ENCODE measurements around the gene KIAA1671. TPM values are rescaled to one million over a fixed set of nuclear protein-coding genes. Genes with fewer than 3 reads are reported as not detected.

KIAA1671 gene
- total RNA-seq, 1 donor from 2014 or later = 28.5 TPM

DNA sequence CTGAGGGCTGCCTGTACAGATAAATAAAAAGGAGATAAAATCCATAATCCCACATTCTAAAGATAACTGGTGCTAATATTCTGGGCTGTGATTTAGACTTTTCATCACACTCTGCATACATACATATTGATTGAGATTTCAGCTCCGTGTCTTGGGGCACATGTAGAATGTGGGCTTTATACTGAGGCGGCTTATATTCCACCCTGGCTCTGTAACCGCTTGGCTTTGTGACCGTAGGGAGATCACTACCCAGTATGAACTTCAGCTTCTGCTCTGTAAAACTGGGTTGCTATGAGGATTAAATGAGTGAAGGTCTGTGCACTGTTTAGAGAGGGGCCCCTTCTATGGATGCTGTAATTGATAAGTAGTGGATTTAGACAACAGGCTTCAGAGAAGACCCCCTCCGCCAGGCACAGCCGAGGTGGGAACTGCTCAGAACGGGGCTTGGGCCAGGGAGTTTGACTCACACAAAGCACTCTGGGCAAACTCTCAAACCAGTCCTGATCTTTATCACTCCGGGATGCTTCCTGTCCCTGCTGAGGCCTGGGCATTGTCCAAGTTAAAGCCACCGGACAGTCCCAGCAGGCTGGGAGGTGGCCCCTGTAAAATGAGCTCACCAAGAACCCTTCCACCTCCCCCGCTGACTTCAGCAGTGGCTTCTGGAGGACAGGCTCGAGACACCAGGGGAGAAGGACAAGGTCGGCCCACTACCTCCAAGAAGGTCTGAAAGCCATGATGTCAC lies 17.2 kb downstream of the KIAA1671 start:
- H3K27me3 Mint-ChIP-seq (ENCODE audit: low read depth) = no peaks in the 10 kb centered on the region
- TF ChIP-seq, protein P1, sequence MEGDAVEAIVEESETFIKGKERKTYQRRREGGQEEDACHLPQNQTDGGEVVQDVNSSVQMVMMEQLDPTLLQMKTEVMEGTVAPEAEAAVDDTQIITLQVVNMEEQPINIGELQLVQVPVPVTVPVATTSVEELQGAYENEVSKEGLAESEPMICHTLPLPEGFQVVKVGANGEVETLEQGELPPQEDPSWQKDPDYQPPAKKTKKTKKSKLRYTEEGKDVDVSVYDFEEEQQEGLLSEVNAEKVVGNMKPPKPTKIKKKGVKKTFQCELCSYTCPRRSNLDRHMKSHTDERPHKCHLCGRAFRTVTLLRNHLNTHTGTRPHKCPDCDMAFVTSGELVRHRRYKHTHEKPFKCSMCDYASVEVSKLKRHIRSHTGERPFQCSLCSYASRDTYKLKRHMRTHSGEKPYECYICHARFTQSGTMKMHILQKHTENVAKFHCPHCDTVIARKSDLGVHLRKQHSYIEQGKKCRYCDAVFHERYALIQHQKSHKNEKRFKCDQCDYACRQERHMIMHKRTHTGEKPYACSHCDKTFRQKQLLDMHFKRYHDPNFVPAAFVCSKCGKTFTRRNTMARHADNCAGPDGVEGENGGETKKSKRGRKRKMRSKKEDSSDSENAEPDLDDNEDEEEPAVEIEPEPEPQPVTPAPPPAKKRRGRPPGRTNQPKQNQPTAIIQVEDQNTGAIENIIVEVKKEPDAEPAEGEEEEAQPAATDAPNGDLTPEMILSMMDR (IDR thresholded peaks at IDR 0.05) = no peak
- no peaks in the 10 kb centered on the region for H3K9me3 Mint-ChIP-seq (ENCODE audit: low read depth)
- H3K4me3 Mint-ChIP-seq (ENCODE audit: unreplicated experiment) = no peak overlapping the region
- H3K36me3 Mint-ChIP-seq (ENCODE audit: low read depth) = no peaks in the 10 kb centered on the region
- no peak for DNase-seq (ENCODE audit: low spot score)
- H3K27ac Mint-ChIP-seq (ENCODE audit: unreplicated experiment) = peak overlapping the region; percentile 83
- H3K4me1 Mint-ChIP-seq (ENCODE audit: low read depth) = peaks cover 48% of the 10 kb centered on the region

DNA sequence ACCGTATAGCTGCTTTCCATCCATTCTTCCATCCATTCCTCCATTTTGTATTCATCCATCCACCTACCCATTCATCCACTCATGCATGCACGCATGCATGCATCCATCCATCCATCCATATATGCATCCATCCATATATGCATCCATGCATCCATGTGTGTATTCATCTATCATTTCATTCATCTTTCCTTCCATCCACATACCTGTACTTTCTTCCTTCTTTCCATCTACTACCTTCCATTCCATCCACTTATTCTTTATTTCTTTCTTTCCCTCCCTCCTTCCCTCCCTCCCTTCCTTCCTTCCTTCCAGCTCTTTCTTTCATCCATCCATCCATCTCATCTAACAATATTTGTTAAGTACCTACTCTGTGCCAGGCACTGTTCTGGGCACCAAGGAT lies 19.9 kb downstream of the KIAA1671 start:
- no peaks in the 10 kb centered on the region for H3K27me3 Mint-ChIP-seq (ENCODE audit: low read depth)
- TF ChIP-seq, protein P1 (IDR thresholded peaks at IDR 0.05) = no peak
- no peak overlapping the region for H3K27ac Mint-ChIP-seq (ENCODE audit: unreplicated experiment)
- no peaks in the 10 kb centered on the region for H3K36me3 Mint-ChIP-seq (ENCODE audit: low read depth)
- peaks cover 57% of the 10 kb centered on the region for H3K4me1 Mint-ChIP-seq (ENCODE audit: low read depth)
- H3K4me3 Mint-ChIP-seq (ENCODE audit: unreplicated experiment) = no peak overlapping the region
- no peaks in the 10 kb centered on the region for H3K9me3 Mint-ChIP-seq (ENCODE audit: low read depth)
- DNase-seq (ENCODE audit: low spot score) = no peak

DNA sequence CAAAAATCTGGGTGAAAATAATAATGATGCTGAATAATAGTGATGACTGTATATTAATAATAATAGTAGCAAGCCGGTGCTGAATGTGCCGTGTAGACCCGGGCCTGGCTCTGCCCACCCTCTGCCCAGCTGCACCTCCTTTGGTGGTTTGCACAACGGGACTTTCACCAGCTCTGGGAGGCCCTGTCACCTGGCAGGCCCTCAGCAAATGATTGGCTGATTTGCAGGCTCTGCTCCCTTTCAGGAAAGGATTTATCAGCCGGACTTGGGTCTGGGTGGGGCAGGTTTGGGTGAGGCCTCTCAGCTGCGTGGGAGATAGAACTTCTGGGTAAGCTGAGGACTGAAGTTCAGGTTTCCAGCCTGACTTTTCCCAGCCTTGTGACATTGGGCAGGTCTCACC lies 21.4 kb downstream of the KIAA1671 start:
- Mint-ChIP-seq H3K4me1 (ENCODE audit: low read depth) (peaks cover 52% of the 10 kb centered on the region), H3K27me3 (ENCODE audit: low read depth) (no peaks in the 10 kb centered on the region), H3K27ac (ENCODE audit: unreplicated experiment) (no peak overlapping the region), H3K36me3 (ENCODE audit: low read depth) (no peaks in the 10 kb centered on the region), H3K9me3 (ENCODE audit: low read depth) (no peaks in the 10 kb centered on the region), H3K4me3 (ENCODE audit: unreplicated experiment) (no peak overlapping the region)
- TF ChIP-seq, protein P1 (IDR thresholded peaks at IDR 0.05) = no peak
- no peak for DNase-seq (ENCODE audit: low spot score)

DNA sequence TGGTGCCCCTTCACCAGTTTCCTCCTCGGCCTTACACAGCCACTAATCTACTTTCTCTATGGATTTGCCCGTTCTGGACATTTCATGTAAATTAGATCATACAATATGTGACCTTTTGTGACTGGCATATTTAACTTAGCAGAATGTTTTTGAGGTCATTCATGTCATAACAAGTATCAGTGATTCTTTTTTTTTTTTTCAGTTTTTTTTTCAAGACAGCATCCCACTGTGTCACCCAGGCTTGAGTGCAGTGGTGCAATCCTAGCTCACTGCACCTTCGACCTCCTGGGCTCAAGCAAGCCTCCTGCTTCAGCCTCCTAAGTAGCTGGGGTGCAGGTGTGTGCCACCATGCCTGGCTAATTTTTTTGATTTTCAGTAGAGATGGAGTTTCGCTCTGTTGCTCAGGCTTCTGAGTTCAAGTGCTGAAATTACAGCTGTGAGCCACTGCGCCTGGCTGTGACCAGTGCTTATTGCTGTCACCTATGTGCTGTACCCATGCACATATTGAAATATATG lies 22.7 kb downstream of the KIAA1671 start:
- peak overlapping the region; percentile 22 for H3K27ac Mint-ChIP-seq (ENCODE audit: unreplicated experiment)
- no peak overlapping the region for H3K4me3 Mint-ChIP-seq (ENCODE audit: unreplicated experiment)
- H3K27me3 Mint-ChIP-seq (ENCODE audit: low read depth) = no peaks in the 10 kb centered on the region
- H3K4me1 Mint-ChIP-seq (ENCODE audit: low read depth) = peaks cover 43% of the 10 kb centered on the region
- TF ChIP-seq, protein P1 (IDR thresholded peaks at IDR 0.05) = no peak
- no peaks in the 10 kb centered on the region for H3K9me3 Mint-ChIP-seq (ENCODE audit: low read depth)
- no peak for DNase-seq (ENCODE audit: low spot score)
- no peaks in the 10 kb centered on the region for H3K36me3 Mint-ChIP-seq (ENCODE audit: low read depth)

DNA sequence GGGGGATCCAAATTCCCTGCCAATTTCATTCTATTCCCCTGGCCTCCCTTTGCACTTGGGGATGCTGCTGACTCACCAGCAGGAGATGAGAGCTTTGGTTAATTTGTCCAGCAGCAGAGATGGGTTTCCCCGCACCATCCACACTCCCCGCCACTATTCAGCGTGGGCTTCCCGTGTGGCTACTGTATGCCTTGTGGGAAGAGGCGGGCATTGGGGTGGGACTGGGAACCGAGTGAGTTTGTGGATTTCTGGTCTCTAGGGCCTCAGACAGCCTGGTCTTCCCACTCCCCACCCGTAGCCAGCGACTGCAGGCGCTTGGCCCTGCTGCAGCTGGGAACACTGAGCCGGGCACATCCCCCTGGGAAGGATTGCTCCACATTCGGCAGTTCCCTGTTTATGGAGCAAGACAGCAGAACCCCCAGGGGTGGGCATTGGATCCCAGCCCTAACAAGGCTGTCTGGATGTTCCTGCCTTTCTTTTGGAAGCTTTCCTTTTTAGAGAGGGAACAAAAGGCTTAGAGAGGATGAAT lies 23.4 kb downstream of the KIAA1671 start:
- H3K4me1 Mint-ChIP-seq (ENCODE audit: low read depth) = peaks cover 40% of the 10 kb centered on the region
- TF ChIP-seq, protein P1 (IDR thresholded peaks at IDR 0.05) = no peak
- peak overlapping the region; percentile 32 for H3K27ac Mint-ChIP-seq (ENCODE audit: unreplicated experiment)
- H3K4me3 Mint-ChIP-seq (ENCODE audit: unreplicated experiment) = no peak overlapping the region
- no peaks in the 10 kb centered on the region for H3K27me3 Mint-ChIP-seq (ENCODE audit: low read depth)
- no peak for DNase-seq (ENCODE audit: low spot score)
- H3K9me3 Mint-ChIP-seq (ENCODE audit: low read depth) = no peaks in the 10 kb centered on the region
- no peaks in the 10 kb centered on the region for H3K36me3 Mint-ChIP-seq (ENCODE audit: low read depth)
